MCF 10A (cell line): ENCODE results near the gene BLOC1S5. TPM values are rescaled to one million over a fixed set of nuclear protein-coding genes. Genes with fewer than 3 reads are reported as not detected.

Source experiments
- BruUV-seq: library from RNA; stranded (reverse); fragments of 400-500 nt; replicated peaks from 2 replicates; lab custom pipeline; 2021; lab: Mats Ljungman, UMichigan
- CTCF ChIA-PET: fragments of 300-600 bp; sonication (Branson Sonifier 250); formaldehyde crosslinking; extraction: SDS; loops from one replicate; lab custom pipeline; 2021; ENCODE audit warnings: antibody characterized with exemption, inconsistent platforms; lab: Yijun Ruan, JAX
- POLR2A ChIA-PET: fragments of 300-600, 350-650 bp; sonication (Branson Sonifier 250); formaldehyde crosslinking; extraction: SDS; loops from one replicate; lab custom pipeline; 2020; ENCODE audit warnings: antibody characterized with exemption, inconsistent platforms; lab: Yijun Ruan, JAX
- DNase-seq: peaks from one replicate; pipeline ENCODE4 v3.0.0-alpha.2; 2018; ENCODE audit not compliant: unreplicated experiment
- H3K27ac Mint-ChIP-seq: one replicate; pipeline ENCODE4 v1.8.0; 2022; ENCODE audit warnings: mild to moderate bottlenecking, low read depth, mixed read lengths; ENCODE audit not compliant: unreplicated experiment
- H3K27me3 Mint-ChIP-seq: one replicate; pipeline ENCODE4 v1.8.0; 2022; ENCODE audit warnings: mixed read lengths; ENCODE audit not compliant: insufficient read depth, unreplicated experiment
- H3K36me3 Mint-ChIP-seq: one replicate; pipeline ENCODE4 v1.8.0; 2022; ENCODE audit warnings: mild to moderate bottlenecking, moderate library complexity, mixed read lengths; ENCODE audit not compliant: insufficient read depth, unreplicated experiment
- H3K4me1 Mint-ChIP-seq: one replicate; pipeline ENCODE4 v1.8.0; 2022; ENCODE audit warnings: mixed read lengths; ENCODE audit not compliant: insufficient read depth, unreplicated experiment
- H3K4me3 Mint-ChIP-seq: one replicate; pipeline ENCODE4 v1.8.0; 2022; ENCODE audit warnings: mild to moderate bottlenecking, moderate library complexity, mixed read lengths; ENCODE audit not compliant: unreplicated experiment
- H3K9me3 Mint-ChIP-seq: one replicate; pipeline ENCODE4 v1.8.0; 2022; ENCODE audit warnings: mixed read lengths; ENCODE audit not compliant: unreplicated experiment
- CTCF ChIP-seq: fragments of 200-600 bp; IDR thresholded peaks from one replicate; pipeline ENCODE4 v1.8.0; 2022; ENCODE audit warnings: antibody characterized with exemption, mild to moderate bottlenecking; ENCODE audit not compliant: unreplicated experiment
- intact Hi-C: fragments of 100-400 bp; cut with micrococcal nuclease; formaldehyde crosslinking; loops from 2 replicates; pipeline ENCODE4 v1.14.1; 2022
- total RNA-seq: library from RNA; stranded (reverse); gene quantifications from 2 replicates; pipeline ENCODE4 v1.2.3, GENCODE V29; 2022

The BLOC1S5 gene
- total RNA-seq, 1 experiment from 2014 or later, result 7.7 TPM

- CTCF ChIA-PET, result interaction anchor here (0.6 to 0.8 kb wide), 5 partner anchors 54 to 149 kb away, joined by 3 to 5 read pairs (median 4); no protein-coding TSS in a partner anchor
- H3K4me1 Mint-ChIP-seq, result no peaks in the 10 kb centered on the region
- H3K27ac Mint-ChIP-seq, result no peak overlapping the region
- POLR2A ChIA-PET, result interaction anchor here (0.6 to 1.7 kb wide), 3 partner anchors 10 to 769 kb away, joined by 3 to 4 read pairs (median 3); no protein-coding TSS in a partner anchor
- no peak for TF ChIP-seq CTCF
- H3K27me3 Mint-ChIP-seq, result no peaks in the 10 kb centered on the region
- no peak overlapping the region for H3K4me3 Mint-ChIP-seq
- H3K9me3 Mint-ChIP-seq, result no peaks in the 10 kb centered on the region
- BruUV-seq, result no TSS peak
- intact Hi-C loops, result no loop called here
- DNase-seq, result no peak
- no peaks in the 10 kb centered on the region for H3K36me3 Mint-ChIP-seq
Measured at GRCh38 chr6:8069631-8070284, 5.6 kb upstream of the BLOC1S5 start.

GRCh38 chr6:8069151-8069550, 5.0 kb upstream of the BLOC1S5 start:
- POLR2A ChIA-PET, result interaction anchor here (1.7 kb wide), 1 partner anchor 10 kb away, joined by 4 read pairs; no protein-coding TSS in a partner anchor
- no peak overlapping the region for H3K27ac Mint-ChIP-seq
- no peak overlapping the region for H3K4me3 Mint-ChIP-seq
- DNase-seq, result no peak
- no peaks in the 10 kb centered on the region for H3K4me1 Mint-ChIP-seq
- intact Hi-C loops, result no loop called here
- TF ChIP-seq CTCF, result no peak
- H3K27me3 Mint-ChIP-seq, result no peaks in the 10 kb centered on the region
- H3K9me3 Mint-ChIP-seq, result no peaks in the 10 kb centered on the region
- CTCF ChIA-PET, result no interaction called here
- H3K36me3 Mint-ChIP-seq, result no peaks in the 10 kb centered on the region
- BruUV-seq, result no TSS peak

GRCh38 chr6:8066108-8066507, 1.9 kb upstream of the BLOC1S5 start:
- no peak for TF ChIP-seq CTCF
- ChIA-PET CTCF (interaction anchor here (0.6 kb wide), 1 partner anchor 1837 kb away, joined by 3 read pairs; no protein-coding TSS in a partner anchor), POLR2A (interaction anchor here (3.6 kb wide), 1 partner anchor 35 kb away, joined by 28 read pairs; the partner anchor contains the start of gene EEF1E1)
- Mint-ChIP-seq H3K36me3 (peaks cover 9% of the 10 kb centered on the region), H3K4me3 (no peak overlapping the region), H3K4me1 (peaks cover 5% of the 10 kb centered on the region), H3K27ac (no peak overlapping the region), H3K27me3 (no peaks in the 10 kb centered on the region), H3K9me3 (no peaks in the 10 kb centered on the region)
- no peak for DNase-seq
- intact Hi-C loops, result no loop called here
- BruUV-seq, result no TSS peak

GRCh38 chr6:8065519-8065911, 1.3 kb upstream of the BLOC1S5 start:
- H3K27me3 Mint-ChIP-seq, result no peaks in the 10 kb centered on the region
- peaks cover 5% of the 10 kb centered on the region for H3K4me1 Mint-ChIP-seq
- H3K4me3 Mint-ChIP-seq, result no peak overlapping the region
- intact Hi-C loops, result no loop called here
- ChIA-PET CTCF (interaction anchor here (1.5 kb wide), 1 partner anchor 34 kb away, joined by 5 read pairs; no protein-coding TSS in a partner anchor), POLR2A (interaction anchor here (1.3 to 3.6 kb wide), 3 partner anchors 17 to 36 kb away, joined by 5 to 28 read pairs (median 23); partner anchors contain the start of gene EEF1E1)
- TF ChIP-seq CTCF, result no peak
- BruUV-seq, result no TSS peak
- peak; percentile 7 for DNase-seq
- no peaks in the 10 kb centered on the region for H3K9me3 Mint-ChIP-seq
- no peak overlapping the region for H3K27ac Mint-ChIP-seq
- peaks cover 9% of the 10 kb centered on the region for H3K36me3 Mint-ChIP-seq
